Neuronal stem cell (in vitro differentiated cells): ENCODE results near the gene IQGAP3.

ENCODE experiments used
- DNase-seq: peaks from one replicate; pipeline ENCODE4 v3.0.0-alpha.2; 2013; ENCODE audit warnings: low spot score
- H2AFZ ChIP-seq: one replicate; pipeline ENCODE4 v1.6.1; 2013; ENCODE audit warnings: mild to moderate bottlenecking, low read length, inconsistent platforms
- H2AK5ac ChIP-seq: 2 replicates; pipeline ENCODE4 v1.6.1; 2013; ENCODE audit warnings: low read depth, mild to moderate bottlenecking, inconsistent platforms, low read length, moderate library complexity, mixed read lengths
- H2BK120ac ChIP-seq: 2 replicates; pipeline ENCODE4 v1.6.1; 2013; ENCODE audit warnings: low read depth, mild to moderate bottlenecking, inconsistent platforms, low read length, moderate library complexity, mixed read lengths
- H2BK12ac ChIP-seq: one replicate; pipeline ENCODE4 v1.6.1; 2013; ENCODE audit warnings: low read length, inconsistent platforms
- H2BK15ac ChIP-seq: 2 replicates; pipeline ENCODE4 v1.6.1; 2013; ENCODE audit warnings: mild to moderate bottlenecking, low read length, inconsistent platforms, mixed read lengths
- H2BK5ac ChIP-seq: one replicate; pipeline ENCODE4 v1.6.1; 2013; ENCODE audit warnings: inconsistent platforms, mild to moderate bottlenecking, low read length, moderate library complexity
- H3K14ac ChIP-seq: one replicate; pipeline ENCODE4 v1.6.1; 2013; ENCODE audit warnings: low read length, inconsistent platforms
- H3K18ac ChIP-seq: 2 replicates; pipeline ENCODE4 v1.6.1; 2013; ENCODE audit warnings: low read length, inconsistent platforms
- H3K23ac ChIP-seq: 2 replicates; pipeline ENCODE4 v1.6.1; 2013; ENCODE audit warnings: low read depth, mild to moderate bottlenecking, mixed read lengths, low read length, inconsistent platforms; ENCODE audit not compliant: poor library complexity
- H3K27ac ChIP-seq: replicated peaks from 3 replicates; pipeline ENCODE4 v1.5.1; 2013; ENCODE audit warnings: low read length, inconsistent platforms
- H3K27me3 ChIP-seq, 3 experiments: 2 replicates each; pipeline ENCODE4 v1.6.1; 2013; ENCODE audit warnings: low read length in 3 of 3, mild to moderate bottlenecking in 2 of 3, inconsistent platforms in 1 of 3, low read depth in 1 of 3, mixed read lengths in 1 of 3, moderate library complexity in 1 of 3; ENCODE audit not compliant: control insufficient read depth in 3 of 3, insufficient read depth in 3 of 3
- H3K36me3 ChIP-seq, 2 donors: replicated peaks in 1 of 2; 2 replicates each; pipeline ENCODE4 v1.6.1; 2013; ENCODE audit warnings: low read length in 2 of 2; ENCODE audit not compliant: control insufficient read depth in 2 of 2, insufficient read depth in 2 of 2
- H3K4ac ChIP-seq: 2 replicates; pipeline ENCODE4 v1.6.1; 2013; ENCODE audit warnings: inconsistent platforms, mild to moderate bottlenecking, low read length, moderate library complexity
- H3K4me1 ChIP-seq, 2 donors: 1 replicate in 1 of 2; 2 replicates in 1 of 2; pipeline ENCODE4 v1.6.1; 2013; ENCODE audit warnings: low read length in 2 of 2, low read depth in 1 of 2; ENCODE audit not compliant: control insufficient read depth in 2 of 2, insufficient read depth in 1 of 2
- H3K4me2 ChIP-seq: one replicate; pipeline ENCODE4 v1.6.1; 2013; ENCODE audit warnings: mild to moderate bottlenecking, low read length, inconsistent platforms; ENCODE audit not compliant: insufficient read depth, poor library complexity, severe bottlenecking
- H3K4me3 ChIP-seq, 2 donors: 2 replicates each; pipeline ENCODE4 v1.5.1; 2013; ENCODE audit warnings: low read length in 2 of 2, mild to moderate bottlenecking in 2 of 2, inconsistent platforms in 1 of 2, moderate library complexity in 1 of 2
- H3K79me1 ChIP-seq: one replicate; pipeline ENCODE4 v1.6.1; 2013; ENCODE audit warnings: low read depth, mild to moderate bottlenecking, inconsistent platforms, low read length, moderate library complexity
- H3K9ac ChIP-seq: one replicate; pipeline ENCODE4 v1.6.1; 2013; ENCODE audit warnings: mild to moderate bottlenecking, low read depth, low read length, inconsistent platforms; ENCODE audit not compliant: poor library complexity
- H3K9me3 ChIP-seq, 2 donors: replicated peaks in 1 of 2; 2 replicates each; pipeline versions ENCODE3 to v1.6.1; 2013; ENCODE audit warnings: low read length in 2 of 2, mild to moderate bottlenecking in 2 of 2, inconsistent platforms in 1 of 2, low read depth in 1 of 2, mixed read lengths in 1 of 2, moderate library complexity in 1 of 2; ENCODE audit not compliant: control insufficient read depth in 2 of 2, insufficient read depth in 1 of 2
- H4K8ac ChIP-seq: one replicate; pipeline ENCODE4 v1.6.1; 2013; ENCODE audit warnings: low read depth, mild to moderate bottlenecking, inconsistent platforms, low read length, moderate library complexity
- H4K91ac ChIP-seq: one replicate; pipeline ENCODE4 v1.6.1; 2013; ENCODE audit warnings: low read length, low read depth, mild to moderate bottlenecking, inconsistent platforms; ENCODE audit not compliant: poor library complexity
- WGBS, 2 donors: extraction: QIAGEN DNeasy Blood & Tissue Kit; methylation state at CpG; one replicate each; pipeline ENCODE4 v1.1.7; 2013; ENCODE audit warnings: missing lambda C conversion rate in 2 of 2, mixed read lengths in 1 of 2; ENCODE audit not compliant: insufficient read length in 2 of 2, insufficient replicate concordance in 1 of 2; ENCODE audit errors: extremely low coverage in 2 of 2; 5-methylcytosine and 5-hydroxymethylcytosine counted together

The IQGAP3 gene

GRCh38 chr1:156527584-156527983 lies 44.8 kb downstream of the IQGAP3 start:
- WGBS, 2 donors = no CpG with 5 or more reads among the region's 2 CpGs
- Histone ChIP-seq H2AK5ac (no peak overlapping the region), H3K18ac (no peak overlapping the region), H3K4me2 (no peak overlapping the region), H2BK120ac (no peak overlapping the region), H4K91ac (no peak overlapping the region), H3K79me1 (peaks cover 2% of the 10 kb centered on the region), H3K4ac (no peak overlapping the region), H3K14ac (no peak overlapping the region), H3K36me3 (peaks cover 36 to 82% of the 10 kb centered on the region in 2 donors), H2BK12ac (no peak overlapping the region), H3K9ac (no peak overlapping the region), H3K4me1 (no peaks in the 10 kb centered on the region), H2AFZ (no peak overlapping the region), H3K23ac (no peak overlapping the region), H3K27me3 (no peaks in the 10 kb centered on the region), H3K27ac (no peak overlapping the region), H2BK15ac (no peak overlapping the region), H2BK5ac (no peak overlapping the region), H4K8ac (no peak overlapping the region), H3K9me3 (peaks cover 0 to 5% of the 10 kb centered on the region in 2 donors), H3K4me3 (no peak overlapping the region)
- no peak for DNase-seq

DNA sequence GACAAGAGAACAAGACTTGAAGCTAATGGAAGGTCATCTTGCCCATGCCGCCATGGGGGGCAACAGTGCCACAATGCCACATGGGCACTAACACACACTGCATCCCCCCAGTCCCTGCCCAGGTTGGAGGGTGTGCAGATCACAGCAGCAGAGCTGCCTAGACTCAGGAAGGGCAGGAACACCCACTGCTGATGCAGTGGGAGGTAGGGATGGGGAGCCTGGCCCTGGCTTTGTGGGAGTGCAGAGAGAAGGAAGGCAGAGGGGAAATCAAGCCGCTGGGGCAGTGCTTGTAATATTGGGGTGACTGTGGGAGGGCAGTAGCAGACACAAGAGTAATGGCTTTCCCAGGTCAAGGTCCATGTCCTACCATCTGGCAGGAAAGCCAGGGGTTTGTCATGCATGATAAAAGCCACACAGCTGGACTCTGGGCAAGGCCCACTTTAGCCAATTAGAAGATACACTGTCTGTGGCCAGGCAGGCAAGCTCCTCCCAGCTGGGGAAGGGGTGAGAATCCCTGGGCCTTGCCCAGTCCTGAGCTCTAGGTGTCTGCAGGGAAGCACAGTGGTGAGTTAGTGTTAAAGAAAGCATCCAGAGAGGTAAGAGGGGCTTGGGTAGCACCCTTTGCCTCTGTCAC lies 46.4 kb downstream of the IQGAP3 start:
- Histone ChIP-seq H2AK5ac (no peak overlapping the region), H3K27me3 (no peaks in the 10 kb centered on the region), H3K4me2 (no peak overlapping the region), H2BK120ac (no peak overlapping the region), H3K36me3 (peaks cover 34 to 68% of the 10 kb centered on the region in 2 donors), H3K27ac (no peak overlapping the region), H3K9me3 (peaks cover 0 to 5% of the 10 kb centered on the region in 2 donors), H4K8ac (no peak overlapping the region), H3K4me1 (no peaks in the 10 kb centered on the region), H3K4me3 (no peak overlapping the region), H3K14ac (peak overlapping the region; percentile 17), H2BK12ac (no peak overlapping the region), H2AFZ (no peak overlapping the region), H2BK5ac (no peak overlapping the region), H3K18ac (no peak overlapping the region), H3K4ac (no peak overlapping the region), H3K9ac (peak overlapping the region; percentile 12), H3K23ac (peak overlapping the region; percentile 77), H3K79me1 (peaks cover 2% of the 10 kb centered on the region), H4K91ac (no peak overlapping the region), H2BK15ac (no peak overlapping the region)
- no CpG with 5 or more reads among the region's 2 CpGs for WGBS, 2 donors
- no peak for DNase-seq

DNA sequence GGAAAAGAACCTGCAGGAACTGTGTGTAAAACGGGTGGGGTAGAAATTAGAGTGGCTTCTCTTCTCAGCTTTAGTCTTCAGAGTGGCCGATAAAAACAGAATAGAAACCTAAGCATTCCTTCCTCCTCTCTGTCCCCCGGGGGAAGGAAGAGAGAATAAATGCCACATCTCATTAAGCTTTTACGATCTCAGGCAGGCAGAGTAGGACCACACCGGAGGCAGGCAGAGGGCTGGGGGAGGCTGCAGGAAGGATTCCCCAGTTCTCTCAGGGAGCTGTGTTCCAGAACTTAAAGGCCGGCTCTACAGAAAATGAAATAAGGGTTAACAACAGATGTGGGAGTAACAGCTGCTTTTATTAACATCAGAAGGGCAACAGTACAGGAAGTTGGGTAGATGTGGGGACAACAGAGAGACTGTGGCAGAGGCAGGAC lies 47.3 kb downstream of the IQGAP3 start:
- no peak overlapping the region for H2AK5ac ChIP-seq
- WGBS, 2 donors = no CpG with 5 or more reads among the region's 6 CpGs
- H3K4ac ChIP-seq = no peak overlapping the region
- no peak overlapping the region for H3K4me2 ChIP-seq
- no peak overlapping the region for H2BK15ac ChIP-seq
- no peak overlapping the region for H4K91ac ChIP-seq
- H3K9me3 ChIP-seq = peaks cover 0 to 5% of the 10 kb centered on the region in 2 donors
- no peak overlapping the region for H2BK5ac ChIP-seq
- H4K8ac ChIP-seq = no peak overlapping the region
- no peak overlapping the region for H2AFZ ChIP-seq
- H2BK120ac ChIP-seq = no peak overlapping the region
- H3K4me3 ChIP-seq = no peak overlapping the region
- no peaks in the 10 kb centered on the region for H3K27me3 ChIP-seq
- no peak overlapping the region for H2BK12ac ChIP-seq
- peaks cover 2% of the 10 kb centered on the region for H3K79me1 ChIP-seq
- no peak overlapping the region for H3K23ac ChIP-seq
- H3K9ac ChIP-seq = no peak overlapping the region
- DNase-seq = no peak
- peaks cover 27 to 59% of the 10 kb centered on the region in 2 donors for H3K36me3 ChIP-seq
- H3K18ac ChIP-seq = no peak overlapping the region
- H3K4me1 ChIP-seq = no peaks in the 10 kb centered on the region
- no peak overlapping the region for H3K27ac ChIP-seq
- H3K14ac ChIP-seq = no peak overlapping the region

DNA sequence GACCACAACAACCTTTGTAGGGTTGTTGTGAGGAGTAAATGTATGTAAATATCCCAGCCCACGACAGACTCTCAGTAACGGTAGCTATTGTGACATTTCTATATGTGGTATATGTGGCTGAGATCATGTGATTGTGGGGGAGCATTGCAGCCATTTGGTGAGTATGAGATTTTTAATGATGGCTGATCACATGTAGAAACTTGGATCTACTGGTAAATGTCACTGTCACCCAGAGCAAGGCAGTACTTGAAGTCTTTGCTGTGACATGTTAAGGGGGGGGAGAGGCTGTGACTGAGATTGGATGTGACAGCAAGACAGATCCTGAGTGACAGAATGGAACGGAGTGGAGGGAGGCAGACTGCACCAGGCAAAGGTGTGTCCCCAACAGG lies 47.9 kb downstream of the IQGAP3 start:
- Histone ChIP-seq H2BK12ac (no peak overlapping the region), H2BK5ac (no peak overlapping the region), H3K4me1 (no peaks in the 10 kb centered on the region), H3K23ac (no peak overlapping the region), H3K27ac (no peak overlapping the region), H4K8ac (no peak overlapping the region), H4K91ac (no peak overlapping the region), H3K4ac (no peak overlapping the region), H2AK5ac (no peak overlapping the region), H3K18ac (no peak overlapping the region), H3K9me3 (peaks cover 0 to 5% of the 10 kb centered on the region in 2 donors), H3K27me3 (no peaks in the 10 kb centered on the region), H3K9ac (no peak overlapping the region), H3K4me3 (no peak overlapping the region), H3K4me2 (no peak overlapping the region), H2AFZ (no peak overlapping the region), H3K79me1 (peaks cover 2% of the 10 kb centered on the region), H3K14ac (no peak overlapping the region), H3K36me3 (peaks cover 26 to 53% of the 10 kb centered on the region in 2 donors), H2BK120ac (no peak overlapping the region), H2BK15ac (no peak overlapping the region)
- no CpG with 5 or more reads among the region's 3 CpGs for WGBS, 2 donors
- DNase-seq = no peak
